ENCODE results near the gene GDA. TPM values are rescaled to one million over a fixed set of nuclear protein-coding genes. Genes with fewer than 3 reads are reported as not detected.

GDA gene
- total and polyA plus RNA-seq, 4 donors, result 0.37 to 24.4 (median 19.5) TPM

GRCh38 chr9:72211047-72211446, 61.8 kb downstream of the GDA start (continued):
- TF ChIP-seq REST (IDR thresholded peaks at IDR 0.05), result no peak
- TF ChIP-seq FOXA2 (IDR thresholded peaks at IDR 0.05), result no peak

- WGBS, result 58% methylated on average over 4 of the region's 4 CpGs
- peaks cover 11 to 42% (median 41%) of the 10 kb centered on the region in 4 donors for H3K36me3 ChIP-seq (ENCODE audit: control insufficient read depth in 4 of 4, insufficient read depth in 3 of 4, low read depth in 1 of 4, low read length in 3 of 4)
- no peak overlapping the region for H3K4me3 ChIP-seq (ENCODE audit: low read depth in 1 of 3, low read length in 3 of 3)
- H3K9me3 ChIP-seq (ENCODE audit: control insufficient read depth in 4 of 4, low read length in 3 of 4), result no peaks in the 10 kb centered on the region
- no peak for DNase-seq (ENCODE audit: low spot score)
- H3K27me3 ChIP-seq (ENCODE audit: control insufficient read depth in 4 of 4, insufficient read depth in 4 of 4, low read length in 3 of 4), result no peaks in the 10 kb centered on the region
- no peak overlapping the region for H3K9ac ChIP-seq (ENCODE audit: low read depth in 1 of 2, low read length in 2 of 2)
- TF ChIP-seq JUND (IDR thresholded peaks at IDR 0.05) (peak; percentile 65 to 69), TAF1 (conservative IDR thresholded peaks at IDR 0.05) (no peak), HNF4A (conservative IDR thresholded peaks at IDR 0.05) (peak; percentile 29 to 38), RAD21 (IDR thresholded peaks at IDR 0.05) (peak; percentile 20 to 22), RXRA (IDR thresholded peaks at IDR 0.05) (peak in 1 of 2 donors; percentile 18), ZBTB33 (IDR thresholded peaks at IDR 0.05) (peak; percentile 20), FOXA1 (IDR thresholded peaks at IDR 0.05) (no peak), YY1 (IDR thresholded peaks at IDR 0.05) (peak; percentile 12), NR2F2 (IDR thresholded peaks at IDR 0.05) (no peak), GABPA (IDR thresholded peaks at IDR 0.05 in 1 of 2, conservative IDR thresholded peaks at IDR 0.05 in 1 of 2) (no peak), ATF3 (IDR thresholded peaks at IDR 0.05) (peak; percentile 45), FOXA2 (IDR thresholded peaks at IDR 0.05) (peak; percentile 37), SP1 (IDR thresholded peaks at IDR 0.05) (peak; percentile 9)
- H3K27ac ChIP-seq (ENCODE audit: low read depth in 1 of 2, low read length in 2 of 2), result no peak overlapping the region
- H3K4me1 ChIP-seq (ENCODE audit: control insufficient read depth in 4 of 4, insufficient read depth in 4 of 4, low read length in 3 of 4), result peaks cover 0 to 4% (median under 1%) of the 10 kb centered on the region in 4 donors
These were observed 64.7 kb downstream of the GDA start for GRCh38 chr9:72213906-72214305.

GRCh38 chr9:72217306-72217842, 68.1 kb downstream of the GDA start:
- Histone ChIP-seq H3K4me1 (ENCODE audit: control insufficient read depth in 4 of 4, insufficient read depth in 4 of 4, low read length in 3 of 4) (peaks cover 0 to 4% (median under 1%) of the 10 kb centered on the region in 4 donors), H3K9me3 (ENCODE audit: control insufficient read depth in 4 of 4, low read length in 3 of 4) (no peaks in the 10 kb centered on the region), H3K9ac (ENCODE audit: low read depth in 1 of 2, low read length in 2 of 2) (no peak overlapping the region), H3K27me3 (ENCODE audit: control insufficient read depth in 4 of 4, insufficient read depth in 4 of 4, low read length in 3 of 4) (no peaks in the 10 kb centered on the region), H3K27ac (ENCODE audit: low read depth in 1 of 2, low read length in 2 of 2) (no peak overlapping the region), H3K4me3 (ENCODE audit: low read depth in 1 of 3, low read length in 3 of 3) (no peak overlapping the region), H3K36me3 (ENCODE audit: control insufficient read depth in 4 of 4, insufficient read depth in 3 of 4, low read depth in 1 of 4, low read length in 3 of 4) (peaks cover 11 to 41% (median 39%) of the 10 kb centered on the region in 4 donors)
- TF ChIP-seq EGR1 (IDR thresholded peaks at IDR 0.05; ENCODE audit: low read depth in 2 of 2) (no peak), JUND (IDR thresholded peaks at IDR 0.05) (no peak), GABPA (IDR thresholded peaks at IDR 0.05 in 1 of 2, conservative IDR thresholded peaks at IDR 0.05 in 1 of 2) (no peak), SP1 (IDR thresholded peaks at IDR 0.05) (no peak), CTCF (IDR thresholded peaks at IDR 0.05; ENCODE audit: low read depth, low read length, missing input control) (no peak)
- no peak for DNase-seq (ENCODE audit: low spot score)
- 81% methylated on average over 3 of the region's 3 CpGs for WGBS
